Naive thymus-derived CD8-positive, alpha-beta T cell (primary cell): Measurements from ENCODE around the gene KEL. TPM values are rescaled to one million over a fixed set of nuclear protein-coding genes. Genes with fewer than 3 reads are reported as not detected.

Experiments used
- ATAC-seq, 2 donors: fragments of 150-1000 bp; cut with Tn5 transposase in 1 of 2; sonication (Bioruptor Pico), chemical (Tn5 transposase) in 1 of 2; 1 replicate in 1 of 2; 2 replicates in 1 of 2; pipeline ENCODE4 v1.10.0; 2021; ENCODE audit warnings: mild to moderate bottlenecking in 2 of 2, moderate library complexity in 2 of 2
- POLR2A ChIA-PET: fragments of 350-600 bp; sonication (Branson Sonifier 250); formaldehyde crosslinking; loops from one replicate; lab custom pipeline; 2021; ENCODE audit warnings: antibody characterized with exemption; lab: Charles Lee
- DNase-seq, 10 donors: peaks; one replicate each; pipeline versions ENCODE4 v3.0.0 to v3.0.0-alpha.2; 2020 to 2022
- H3K27ac Mint-ChIP-seq, 10 donors: one replicate each; pipeline ENCODE4 v1.8.0; 2020 to 2022; ENCODE audit warnings: mild to moderate bottlenecking in 10 of 10, mixed read lengths in 10 of 10, moderate library complexity in 4 of 10, inconsistent platforms in 1 of 10
- H3K27me3 Mint-ChIP-seq, 5 donors: one replicate each; pipeline ENCODE4 v1.8.0; 2021 to 2022; ENCODE audit warnings: mixed read lengths in 5 of 5
- H3K36me3 Mint-ChIP-seq, 3 donors: one replicate each; pipeline ENCODE4 v1.8.0; 2020 to 2022; ENCODE audit warnings: mixed read lengths in 3 of 3, mild to moderate bottlenecking in 2 of 3, inconsistent platforms in 1 of 3
- H3K4me1 Mint-ChIP-seq, 4 donors: one replicate each; pipeline ENCODE4 v1.8.0; 2021 to 2022; ENCODE audit warnings: mixed read lengths in 4 of 4
- H3K4me3 Mint-ChIP-seq, 10 donors: one replicate each; pipeline ENCODE4 v1.8.0; 2020 to 2022; ENCODE audit warnings: mild to moderate bottlenecking in 10 of 10, mixed read lengths in 10 of 10, moderate library complexity in 6 of 10, inconsistent platforms in 1 of 10
- H3K9me3 Mint-ChIP-seq, 9 donors: one replicate each; pipeline ENCODE4 v1.8.0; 2020 to 2022; ENCODE audit warnings: mixed read lengths in 9 of 9, mild to moderate bottlenecking in 3 of 9, inconsistent platforms in 1 of 9, moderate library complexity in 1 of 9
- polyA plus RNA-seq, 3 donors: library from polyadenylated mRNA; unstranded; fragments of 300-500 nt; fragmentation: Illumina TruSeq; gene quantifications; one replicate each; pipeline ENCODE4 v1.2.3, GENCODE V29; 2021
- total RNA-seq, 8 experiments: library from RNA in 2 of 8; stranded (reverse) in 2 of 8; gene quantifications; one replicate each; pipeline ENCODE4 v1.2.3 and lab custom pipeline; 2021 to 2026

KEL gene
- total and polyA plus RNA-seq, 5 experiments from 2014 or later = 0.47 to 0.70 TPM; not detected in 3

DNA sequence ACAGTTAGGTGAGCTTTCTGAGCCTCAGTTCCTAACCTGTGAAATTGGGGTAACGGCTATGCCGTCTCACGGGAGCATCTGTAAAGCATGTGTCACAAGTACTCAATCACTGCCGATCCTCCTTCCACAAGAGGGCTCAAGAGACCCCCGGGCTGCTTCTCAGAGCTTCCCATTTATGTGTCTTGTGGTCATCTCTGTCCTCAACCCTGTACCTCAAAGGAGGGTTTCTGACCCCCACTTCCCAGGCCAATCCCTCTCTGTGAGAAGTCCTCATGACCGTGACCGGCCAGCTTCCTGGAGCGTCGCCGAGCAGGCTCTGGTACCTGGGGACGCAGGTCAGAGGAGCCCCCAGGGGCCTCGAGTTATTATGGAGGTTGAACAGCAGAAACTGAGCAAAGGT lies 28.1 kb downstream of the KEL start:
- DNase-seq (no peak), ATAC-seq (no peak)
- Mint-ChIP-seq H3K36me3 (no peaks in the 10 kb centered on the region), H3K4me3 (no peak overlapping the region), H3K9me3 (no peaks in the 10 kb centered on the region), H3K27ac (no peak overlapping the region), H3K4me1 (peaks cover 0 to 3% (median 0%) of the 10 kb centered on the region in 4 donors), H3K27me3 (peaks cover 0 to 7% (median 0%) of the 10 kb centered on the region in 5 donors)
- POLR2A ChIA-PET = interaction anchor here (0.6 kb wide), 1 partner anchor 1016 kb away, joined by 3 read pairs; no protein-coding TSS in a partner anchor

DNA sequence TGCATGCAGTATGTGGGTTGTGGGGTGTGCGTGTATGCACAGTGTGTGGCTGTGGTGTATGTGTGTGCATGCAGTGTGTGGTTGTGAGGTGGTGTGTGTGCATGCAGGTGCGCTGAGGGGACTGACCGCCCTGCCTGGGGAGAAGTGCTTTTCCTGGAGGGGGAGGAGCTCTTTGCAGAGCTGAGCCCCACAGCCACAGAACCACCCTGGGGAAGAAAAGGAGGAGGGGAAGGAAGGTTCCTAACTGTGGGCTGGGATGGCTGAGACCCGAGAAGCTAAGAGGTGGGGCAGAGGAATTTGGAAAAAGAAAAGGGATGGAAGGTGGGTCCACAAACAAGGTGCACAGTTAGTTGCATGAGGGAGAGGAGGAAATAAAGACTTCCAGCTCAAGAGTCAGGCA lies 28.5 kb downstream of the KEL start, which contains the start of gene TRPV5:
Gene TRPV5 (minus strand): TSS at position 123 of the 400 bp plus-strand sequence. CDS start 287 bp downstream, outside the sequence.
- Mint-ChIP-seq H3K27ac (peak within 1 kb of the TSS in 1 of 10 donors; percentile 39), H3K4me1 (peaks cover 0 to 3% (median 0%) of the 10 kb centered on the region in 4 donors), H3K36me3 (no peaks in the 10 kb centered on the region), H3K27me3 (peaks cover 0 to 7% (median 0%) of the 10 kb centered on the region in 5 donors), H3K9me3 (no peaks in the 10 kb centered on the region), H3K4me3 (no peak within 1 kb of the TSS)
- DNase-seq (no peak), ATAC-seq (no peak)
- POLR2A ChIA-PET = interaction anchor here (0.6 kb wide), 1 partner anchor 1016 kb away, joined by 3 read pairs; no protein-coding TSS in a partner anchor

DNA sequence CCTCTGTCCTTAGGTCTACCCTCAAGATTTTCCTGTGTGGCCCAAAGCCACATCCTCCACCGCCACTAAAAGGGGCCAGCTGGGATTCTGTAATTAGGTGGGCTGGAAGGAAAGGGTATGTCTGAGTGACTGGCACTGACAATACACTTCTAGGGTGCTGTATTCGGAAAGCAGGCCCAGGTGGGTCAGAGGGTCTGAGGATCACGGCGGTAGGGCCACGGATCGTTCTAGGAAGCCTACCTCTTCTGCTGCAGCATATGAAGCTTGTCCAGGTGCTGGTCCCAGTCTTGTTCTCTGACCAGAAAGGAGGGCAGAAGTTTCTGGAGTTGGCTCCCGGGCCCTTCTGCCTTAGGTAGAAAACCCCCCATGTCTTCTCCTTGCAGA lies 29.1 kb downstream of the KEL start:
- H3K27me3 Mint-ChIP-seq = peaks cover 0 to 7% (median 0%) of the 10 kb centered on the region in 5 donors
- H3K4me3 Mint-ChIP-seq = no peak overlapping the region
- no peak for ATAC-seq
- no peaks in the 10 kb centered on the region for H3K9me3 Mint-ChIP-seq
- POLR2A ChIA-PET = no interaction called here
- H3K4me1 Mint-ChIP-seq = peaks cover 0 to 3% (median 0%) of the 10 kb centered on the region in 4 donors
- no peak for DNase-seq
- H3K36me3 Mint-ChIP-seq = no peaks in the 10 kb centered on the region
- no peak overlapping the region for H3K27ac Mint-ChIP-seq

DNA sequence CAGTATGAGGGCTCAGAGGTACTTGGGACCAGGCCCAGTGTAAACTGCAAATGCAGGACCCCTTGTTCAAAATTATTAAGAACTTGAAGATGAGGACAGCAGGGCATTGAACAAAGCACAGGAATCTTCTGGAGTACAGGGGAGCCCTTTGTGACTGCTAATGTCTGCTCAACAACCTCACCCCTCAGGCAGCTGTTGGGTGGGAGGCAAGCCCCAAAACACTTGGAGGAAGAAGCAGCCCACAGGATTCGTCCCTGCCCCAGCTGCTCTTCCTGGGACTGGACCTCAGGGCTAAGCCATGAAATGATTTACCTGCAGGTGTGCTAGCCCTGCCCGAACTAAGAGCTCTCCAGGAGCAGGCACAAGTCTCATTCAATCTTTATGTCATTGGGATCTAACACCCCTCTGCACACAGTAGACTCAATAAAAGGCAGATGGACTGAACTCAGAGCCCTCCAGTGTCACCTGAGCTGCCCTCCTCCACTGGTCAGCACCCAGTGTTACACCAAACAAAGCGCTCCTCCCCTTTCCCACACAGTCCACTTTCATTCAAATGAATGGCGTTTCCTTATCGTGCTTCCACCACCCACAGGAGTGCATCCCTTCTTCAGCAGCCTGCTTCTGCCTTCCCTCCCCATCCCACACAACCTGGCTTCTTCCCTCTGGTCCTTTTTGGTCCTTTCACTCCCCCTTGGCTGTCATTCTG lies 29.6 kb downstream of the KEL start:
- Mint-ChIP-seq H3K27me3 (peaks cover 0 to 7% (median 0%) of the 10 kb centered on the region in 5 donors), H3K9me3 (no peaks in the 10 kb centered on the region), H3K4me3 (no peak overlapping the region), H3K4me1 (peaks cover 0 to 3% (median 1%) of the 10 kb centered on the region in 4 donors), H3K27ac (no peak overlapping the region), H3K36me3 (no peaks in the 10 kb centered on the region)
- POLR2A ChIA-PET = no interaction called here
- ATAC-seq (no peak), DNase-seq (no peak)

DNA sequence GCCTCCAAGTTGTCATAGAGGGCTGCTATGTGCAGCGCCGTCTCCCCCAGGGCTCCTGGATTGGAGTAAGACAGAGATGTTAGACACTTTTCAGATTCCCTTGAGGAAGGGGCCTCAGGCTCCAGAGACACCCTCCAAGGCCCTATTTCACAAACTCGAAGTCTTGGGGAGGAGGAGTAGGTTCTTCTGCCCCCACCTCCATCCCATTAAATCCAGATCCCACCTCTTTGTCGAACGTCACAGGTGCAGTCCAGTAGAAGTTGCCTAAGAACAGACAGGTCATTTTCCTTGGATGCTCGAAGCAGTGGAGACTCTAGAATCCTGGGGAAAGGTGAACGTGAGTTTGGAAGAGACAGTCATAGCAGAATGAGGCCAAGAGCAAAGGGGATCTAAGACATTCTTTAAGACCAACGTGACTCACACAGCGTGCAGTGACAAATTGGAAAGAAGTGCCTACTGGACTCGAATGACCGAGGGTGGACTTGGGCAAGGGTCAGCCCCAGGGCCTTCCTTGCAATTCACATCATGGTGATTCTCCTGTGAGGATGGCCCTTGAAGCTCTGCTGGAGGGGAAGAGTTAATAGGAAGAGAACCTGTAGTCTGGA lies 31.9 kb downstream of the KEL start:
- peaks cover 0 to 7% (median 0%) of the 10 kb centered on the region in 5 donors for H3K27me3 Mint-ChIP-seq
- H3K4me1 Mint-ChIP-seq = peaks cover 0 to 10% (median 1%) of the 10 kb centered on the region in 4 donors
- DNase-seq = no peak
- no peak overlapping the region for H3K4me3 Mint-ChIP-seq
- POLR2A ChIA-PET = no interaction called here
- no peak for ATAC-seq
- no peaks in the 10 kb centered on the region for H3K36me3 Mint-ChIP-seq
- no peaks in the 10 kb centered on the region for H3K9me3 Mint-ChIP-seq
- peak overlapping the region in 1 of 10 donors; percentile 7 for H3K27ac Mint-ChIP-seq

DNA sequence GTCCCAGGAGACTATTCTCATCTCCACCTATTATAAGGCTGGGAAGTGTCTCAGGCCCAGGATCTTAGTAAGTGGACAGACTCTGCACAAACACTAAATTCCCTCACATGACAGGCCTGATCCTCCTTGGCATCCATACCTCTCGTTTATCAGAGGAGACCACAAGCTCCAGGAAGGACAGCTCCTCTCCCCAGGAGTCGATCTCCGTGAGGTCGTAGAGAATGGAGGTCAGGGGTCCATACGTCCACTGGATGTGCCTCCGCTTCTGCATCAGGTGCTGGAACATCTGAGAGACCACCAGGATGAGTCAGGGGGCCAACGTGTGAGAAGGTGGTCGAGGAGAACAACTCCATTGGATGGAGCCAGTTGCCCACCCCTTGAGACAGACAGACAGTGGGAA lies 34.2 kb downstream of the KEL start:
- no peaks in the 10 kb centered on the region for H3K36me3 Mint-ChIP-seq
- no peak overlapping the region for H3K4me3 Mint-ChIP-seq
- ATAC-seq = no peak
- no peak for DNase-seq
- peaks cover 0 to 10% (median 0%) of the 10 kb centered on the region in 4 donors for H3K4me1 Mint-ChIP-seq
- H3K27me3 Mint-ChIP-seq = peaks cover 0 to 2% (median 0%) of the 10 kb centered on the region in 5 donors
- no peaks in the 10 kb centered on the region for H3K9me3 Mint-ChIP-seq
- no peak overlapping the region for H3K27ac Mint-ChIP-seq
- POLR2A ChIA-PET = no interaction called here

DNA sequence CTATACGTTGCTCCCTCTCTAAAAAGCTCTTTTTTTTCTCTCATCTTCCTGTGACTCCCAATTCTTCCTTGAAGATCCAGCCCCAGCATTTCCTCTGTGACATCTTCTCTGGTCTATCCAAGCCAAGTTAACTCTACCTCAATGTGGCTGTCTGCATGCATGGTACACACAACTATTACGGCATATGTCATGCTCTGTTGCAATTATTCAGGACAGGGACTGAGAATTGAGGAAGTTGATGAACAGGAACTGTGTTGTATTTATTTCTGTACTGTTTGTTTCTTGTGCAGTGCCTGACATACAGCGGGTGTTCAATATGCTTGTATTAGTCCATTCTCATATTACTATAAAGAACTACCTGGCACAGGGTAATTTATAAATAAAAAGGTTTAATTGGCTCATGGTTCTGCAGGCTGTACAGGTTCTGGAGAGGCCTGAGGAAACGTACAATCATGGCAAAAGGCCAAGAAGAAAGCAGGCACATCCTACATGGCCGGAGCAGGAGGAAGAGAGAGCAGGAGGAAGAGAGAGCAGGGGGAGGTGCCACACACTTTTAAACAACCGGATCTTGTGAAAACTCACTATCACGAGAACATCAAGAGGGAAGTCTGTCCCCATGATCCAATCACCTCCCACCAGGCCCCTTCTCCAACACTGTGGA lies 34.9 kb downstream of the KEL start:
- DNase-seq (no peak), ATAC-seq (no peak)
- no peak overlapping the region for H3K4me3 Mint-ChIP-seq
- POLR2A ChIA-PET = no interaction called here
- no peaks in the 10 kb centered on the region for H3K9me3 Mint-ChIP-seq
- H3K4me1 Mint-ChIP-seq = peaks cover 0 to 10% (median 0%) of the 10 kb centered on the region in 4 donors
- no peaks in the 10 kb centered on the region for H3K27me3 Mint-ChIP-seq
- H3K36me3 Mint-ChIP-seq = no peaks in the 10 kb centered on the region
- no peak overlapping the region for H3K27ac Mint-ChIP-seq

DNA sequence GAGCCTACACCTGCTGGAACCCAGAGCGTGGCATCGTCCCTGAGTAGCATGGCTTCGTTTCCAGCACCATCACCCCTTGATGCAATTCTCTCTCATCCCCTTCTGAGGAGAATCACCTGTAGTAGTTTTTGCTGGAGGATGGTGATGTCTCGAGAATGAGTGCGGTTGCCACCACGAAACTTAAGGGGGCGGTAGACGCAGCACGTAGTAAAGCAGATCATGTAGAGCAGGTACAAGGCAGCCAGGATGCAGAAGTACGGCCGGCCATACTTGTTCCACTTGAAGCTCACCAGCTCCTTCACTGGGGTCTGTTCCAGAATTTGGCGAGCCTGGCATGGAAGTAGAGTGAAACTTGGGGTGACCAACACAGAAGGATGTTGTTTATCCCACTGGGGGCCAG lies 36.8 kb downstream of the KEL start:
- no peaks in the 10 kb centered on the region for H3K9me3 Mint-ChIP-seq

DNA sequence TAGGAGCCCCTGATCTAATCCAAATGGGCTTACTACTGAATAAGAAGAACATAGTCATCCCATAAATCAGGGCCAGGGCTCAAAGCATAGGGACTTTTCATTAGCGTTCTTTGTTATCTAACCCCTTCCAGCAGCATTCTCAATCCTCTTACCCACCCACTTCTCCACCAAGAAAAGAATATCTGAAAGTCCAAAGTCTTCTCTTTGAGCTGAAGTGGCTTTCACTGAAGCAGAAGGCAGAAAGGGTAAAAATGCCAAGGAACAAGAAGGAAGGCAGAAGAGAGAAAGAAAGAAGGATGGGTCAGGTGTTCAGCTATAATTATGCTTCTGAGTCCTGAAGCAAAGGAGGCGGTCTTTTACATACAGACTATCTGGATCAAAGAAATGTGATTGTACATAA lies 38.8 kb downstream of the KEL start:
- Mint-ChIP-seq H3K27ac (no peak overlapping the region), H3K9me3 (no peaks in the 10 kb centered on the region), H3K4me3 (no peak overlapping the region), H3K27me3 (peaks cover 2 to 12% (median 2%) of the 10 kb centered on the region in 5 donors), H3K36me3 (no peaks in the 10 kb centered on the region), H3K4me1 (peaks cover 0 to 10% (median 0%) of the 10 kb centered on the region in 4 donors)
- no peak for DNase-seq
- POLR2A ChIA-PET = no interaction called here
- no peak for ATAC-seq

More for the DNA sequence above, 36.8 kb downstream of the KEL start:
- peaks cover 0 to 10% (median 0%) of the 10 kb centered on the region in 4 donors for H3K4me1 Mint-ChIP-seq
- POLR2A ChIA-PET = no interaction called here
- no peak overlapping the region for H3K4me3 Mint-ChIP-seq
- H3K27me3 Mint-ChIP-seq = no peaks in the 10 kb centered on the region
- H3K27ac Mint-ChIP-seq = no peak overlapping the region
- no peak for DNase-seq
- no peaks in the 10 kb centered on the region for H3K36me3 Mint-ChIP-seq
- no peak for ATAC-seq

DNA sequence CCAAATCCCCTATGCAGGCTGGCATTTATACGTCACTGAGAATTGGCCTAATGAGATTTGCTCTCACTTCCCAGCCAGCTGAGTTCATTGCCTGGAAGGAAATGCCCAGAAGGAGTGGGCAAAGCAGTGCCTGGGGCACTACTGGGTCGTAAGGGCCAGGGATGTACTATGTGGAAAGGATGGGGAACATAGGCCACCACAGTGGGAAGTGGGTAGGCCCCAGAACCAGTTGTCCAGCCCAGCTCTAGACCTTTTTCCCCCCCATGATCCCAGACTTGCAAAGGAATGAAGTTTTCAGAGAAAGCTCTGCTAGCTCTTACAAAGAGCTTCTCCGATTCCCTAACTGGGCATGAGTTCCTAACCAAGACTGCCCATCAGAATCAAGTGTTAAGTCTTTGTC lies 42.5 kb downstream of the KEL start:
- no peaks in the 10 kb centered on the region for H3K4me1 Mint-ChIP-seq
- POLR2A ChIA-PET = no interaction called here
- no peak for ATAC-seq

DNA sequence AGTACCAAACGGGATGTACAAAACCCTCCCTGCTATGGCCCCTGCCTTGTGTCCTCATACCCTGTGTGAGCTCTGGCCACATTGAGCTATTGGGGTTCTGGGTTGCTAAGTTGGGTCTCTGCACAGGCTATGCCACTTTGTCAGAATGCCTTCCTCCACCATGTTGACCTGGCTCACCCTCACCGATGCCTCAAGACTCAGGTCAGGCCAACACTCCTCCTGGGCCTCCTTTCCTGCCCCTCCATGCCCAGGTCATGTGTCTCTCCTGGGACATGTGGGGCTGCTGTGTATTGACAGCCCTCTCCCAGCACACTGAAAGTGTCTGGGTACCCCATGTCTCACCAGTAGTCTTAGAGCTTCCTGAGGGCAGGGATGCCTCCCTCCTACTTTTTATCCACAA lies 43.3 kb downstream of the KEL start:
- Mint-ChIP-seq H3K36me3 (no peaks in the 10 kb centered on the region), H3K4me1 (peaks cover 0 to 4% (median 0%) of the 10 kb centered on the region in 4 donors), H3K4me3 (no peak overlapping the region), H3K9me3 (no peaks in the 10 kb centered on the region), H3K27me3 (peaks cover 4 to 23% (median 6%) of the 10 kb centered on the region in 5 donors), H3K27ac (peak overlapping the region in 1 of 10 donors; percentile 63)
- POLR2A ChIA-PET = no interaction called here
- ATAC-seq (no peak), DNase-seq (no peak)

More for the DNA sequence above, 42.5 kb downstream of the KEL start:
- H3K36me3 Mint-ChIP-seq = no peaks in the 10 kb centered on the region
- no peak for DNase-seq
- H3K9me3 Mint-ChIP-seq = no peaks in the 10 kb centered on the region
- H3K4me3 Mint-ChIP-seq = no peak overlapping the region
- no peak overlapping the region for H3K27ac Mint-ChIP-seq
- H3K27me3 Mint-ChIP-seq = peaks cover 3 to 23% (median 5%) of the 10 kb centered on the region in 5 donors

DNA sequence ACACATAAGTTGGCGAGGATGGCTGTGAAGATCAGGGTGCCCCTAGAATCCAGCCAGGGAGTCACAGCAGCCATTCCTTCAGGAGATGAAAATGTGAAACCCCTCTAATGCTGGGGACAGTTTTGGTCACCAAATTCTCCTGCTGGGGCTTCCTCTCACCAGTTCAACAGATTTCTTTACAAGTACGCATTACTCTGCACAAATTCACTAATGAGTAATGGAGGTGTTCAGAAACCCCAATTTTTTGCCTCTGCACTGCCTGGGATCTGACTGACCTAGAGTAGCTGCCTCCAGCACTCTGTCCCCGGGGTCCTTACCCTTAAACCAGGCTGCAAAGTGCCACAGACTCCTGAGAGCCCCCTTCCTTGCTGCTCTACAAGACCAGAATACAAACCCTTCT lies 44.7 kb downstream of the KEL start:
- POLR2A ChIA-PET = no interaction called here
- Mint-ChIP-seq H3K36me3 (no peaks in the 10 kb centered on the region), H3K27me3 (peaks cover 5 to 26% (median 8%) of the 10 kb centered on the region in 5 donors), H3K27ac (no peak overlapping the region), H3K4me3 (no peak overlapping the region), H3K4me1 (peaks cover 0 to 4% (median 0%) of the 10 kb centered on the region in 4 donors), H3K9me3 (no peaks in the 10 kb centered on the region)
- DNase-seq (no peak), ATAC-seq (no peak)

DNA sequence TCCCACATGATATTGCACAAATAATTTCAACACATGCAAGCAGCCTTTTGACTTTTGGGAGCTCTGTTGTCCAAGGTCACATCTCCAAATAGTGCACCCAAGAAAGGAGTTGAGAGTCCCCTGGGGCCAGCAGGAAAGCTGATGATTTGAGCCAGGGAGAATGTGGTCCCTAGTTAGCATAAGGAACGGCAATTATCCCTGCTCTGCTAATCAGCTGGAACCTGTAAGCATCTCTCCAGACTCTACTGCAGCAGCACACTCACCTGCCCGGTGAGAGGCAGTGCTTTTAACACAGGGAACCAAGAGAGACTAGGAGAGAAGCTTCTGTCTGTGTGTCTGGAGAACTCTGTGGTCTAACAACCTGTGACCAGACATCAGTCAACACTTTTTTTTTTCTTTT lies 45.7 kb downstream of the KEL start:
- DNase-seq (no peak), ATAC-seq (no peak)
- Mint-ChIP-seq H3K4me3 (no peak overlapping the region), H3K4me1 (peaks cover 0 to 4% (median 0%) of the 10 kb centered on the region in 4 donors), H3K36me3 (no peaks in the 10 kb centered on the region), H3K27ac (no peak overlapping the region), H3K27me3 (peaks cover 5 to 36% (median 13%) of the 10 kb centered on the region in 5 donors), H3K9me3 (no peaks in the 10 kb centered on the region)
- POLR2A ChIA-PET = no interaction called here
